Germinal center (tissue), 1 donor: ENCODE data around the gene ENG.
A peak's percentile ranks its signal among the peaks of the same experiment; 100 is the strongest.
"Not testable (repeated sequence)": the region's sequence is repeated elsewhere in the genome, so short reads cannot be mapped to it uniquely, and the experiment has no call there.

Experiments
- DNase-seq: peaks from one replicate; pipeline ENCODE4 v3.0.0; 2012; ENCODE audit warnings: mixed read lengths, low spot score

Gene ENG

GRCh38 chr9:127844821-127845359, 9.6 kb downstream of the ENG start:
- no peak for DNase-seq

- no peak for DNase-seq
Observed at GRCh38 chr9:127841087-127841835, 13.2 kb downstream of the ENG start.

GRCh38 chr9:127838375-127839078, 15.9 kb downstream of the ENG start:
- no peak for DNase-seq

GRCh38 chr9:127837346-127837745, 17.1 kb downstream of the ENG start:
- DNase-seq: no peak

- DNase-seq: not testable (repeated sequence)
Observed at GRCh38 chr9:127836561-127836960, 17.9 kb downstream of the ENG start.

- DNase-seq: no peak
Observed at GRCh38 chr9:127835991-127836516, 18.4 kb downstream of the ENG start.

GRCh38 chr9:127833555-127833954, 20.9 kb downstream of the ENG start:
- DNase-seq: no peak

- no peak for DNase-seq
Observed at GRCh38 chr9:127832248-127832647, 22.2 kb downstream of the ENG start.

- no peak for DNase-seq
Observed at GRCh38 chr9:127829205-127829906, 25.1 kb downstream of the ENG start.

- no peak for DNase-seq
Observed at GRCh38 chr9:127828262-127829031, 26.0 kb downstream of the ENG start.

GRCh38 chr9:127826253-127826913, 28.1 kb downstream of the ENG start:
- no peak for DNase-seq

- DNase-seq: peak; percentile 28
Observed at GRCh38 chr9:127825319-127826051, 29.0 kb downstream of the ENG start.

- no peak for DNase-seq
Observed at GRCh38 chr9:127822108-127822507, 32.4 kb downstream of the ENG start.

GRCh38 chr9:127818574-127818973, 35.9 kb downstream of the ENG start:
- DNase-seq: no peak

GRCh38 chr9:127817881-127818434, 36.5 kb downstream of the ENG start:
- no peak for DNase-seq

- no peak for DNase-seq
Observed at GRCh38 chr9:127816728-127817127, 37.7 kb downstream of the ENG start.

- DNase-seq: no peak
Observed at GRCh38 chr9:127816362-127816725, 38.1 kb downstream of the ENG start.

GRCh38 chr9:127815512-127816361, 38.7 kb downstream of the ENG start:
- DNase-seq: no peak
